ENCODE results near the gene CHRNA3. TPM values are rescaled to one million over a fixed set of nuclear protein-coding genes. Genes with fewer than 3 reads are reported as not detected.

CHRNA3 gene
- total RNA-seq, 1 donor from 2014 or later, result not detected

GRCh38 chr15:78637776-78638435 is 17.1 kb upstream of the CHRNA3 start:
- DNase-seq (ENCODE audit: low spot score) (no peak), ATAC-seq (no peak)

GRCh38 chr15:78636378-78636859 is 15.6 kb upstream of the CHRNA3 start:
- no peak for ATAC-seq

GRCh38 chr15:78635346-78635745 is 14.6 kb upstream of the CHRNA3 start:
- ATAC-seq (no peak), DNase-seq (ENCODE audit: low spot score) (no peak)

More at GRCh38 chr15:78636378-78636859, 15.6 kb upstream of the CHRNA3 start:
- DNase-seq (ENCODE audit: low spot score), result no peak

GRCh38 chr15:78634210-78635145 is 13.7 kb upstream of the CHRNA3 start:
- ATAC-seq, result no peak

GRCh38 chr15:78633348-78633747 is 12.6 kb upstream of the CHRNA3 start:
- no peak for ATAC-seq
- no peak for DNase-seq (ENCODE audit: low spot score)

More at GRCh38 chr15:78634210-78635145, 13.7 kb upstream of the CHRNA3 start:
- no peak for DNase-seq (ENCODE audit: low spot score)

- DNase-seq (ENCODE audit: low spot score), result no peak
- ATAC-seq, result no peak
Observed at GRCh38 chr15:78630886-78631633, 10.3 kb upstream of the CHRNA3 start.

GRCh38 chr15:78629716-78630065 is 8.9 kb upstream of the CHRNA3 start:
- no peak for ATAC-seq
- DNase-seq (ENCODE audit: low spot score), result no peak

- ATAC-seq (no peak), DNase-seq (ENCODE audit: low spot score) (no peak)
Observed at GRCh38 chr15:78629031-78629715, 8.4 kb upstream of the CHRNA3 start.

GRCh38 chr15:78628227-78628626 is 7.4 kb upstream of the CHRNA3 start:
- DNase-seq (ENCODE audit: low spot score), result no peak
- ATAC-seq, result no peak

GRCh38 chr15:78627348-78627747 is 6.6 kb upstream of the CHRNA3 start:
- ATAC-seq (no peak), DNase-seq (ENCODE audit: low spot score) (no peak)

- ATAC-seq, result no peak
Observed at GRCh38 chr15:78626381-78626995, 5.7 kb upstream of the CHRNA3 start.

GRCh38 chr15:78625606-78626280 is 4.9 kb upstream of the CHRNA3 start:
- ATAC-seq (no peak), DNase-seq (ENCODE audit: low spot score) (no peak)

More at GRCh38 chr15:78626381-78626995, 5.7 kb upstream of the CHRNA3 start:
- DNase-seq (ENCODE audit: low spot score), result no peak

GRCh38 chr15:78624651-78625590 is 4.1 kb upstream of the CHRNA3 start:
- DNase-seq (ENCODE audit: low spot score), result no peak
- ATAC-seq, result no peak

- ATAC-seq (no peak), DNase-seq (ENCODE audit: low spot score) (no peak)
Observed at GRCh38 chr15:78623786-78624497, 3.1 kb upstream of the CHRNA3 start.

- no peak for ATAC-seq
Observed at GRCh38 chr15:78621810-78622402, 1.1 kb upstream of the CHRNA3 start.

GRCh38 chr15:78620021-78620526 is 722 bp downstream of the CHRNA3 start:
- ATAC-seq (no peak), DNase-seq (ENCODE audit: low spot score) (no peak)

More at GRCh38 chr15:78621810-78622402, 1.1 kb upstream of the CHRNA3 start:
- DNase-seq (ENCODE audit: low spot score), result no peak
